Mesenchymal stem cell (in vitro differentiated cells and primary cell): ENCODE results near the gene NDUFS3.
A peak's percentile ranks its signal among the peaks of the same experiment; 100 is the strongest.

Source experiments
- DNase-seq: peaks from one replicate; pipeline ENCODE4 v3.0.0-alpha.2; 2013
- H2AFZ ChIP-seq: one replicate; pipeline ENCODE4 v1.6.1; 2013; ENCODE audit warnings: low read depth, mild to moderate bottlenecking, control low read depth, inconsistent platforms, low read length, moderate library complexity
- H2AK5ac ChIP-seq: 2 replicates; pipeline ENCODE4 v1.6.1; 2013; ENCODE audit warnings: low read length, moderate library complexity, mild to moderate bottlenecking, inconsistent platforms; ENCODE audit not compliant: severe bottlenecking
- H2BK120ac ChIP-seq: one replicate; pipeline ENCODE4 v1.6.1; 2013; ENCODE audit warnings: low read depth, mild to moderate bottlenecking, inconsistent platforms, low read length, moderate library complexity
- H2BK12ac ChIP-seq, 2 experiments: one replicate each; pipeline ENCODE4 v1.6.1; 2013; ENCODE audit warnings: inconsistent platforms in 2 of 2, low read length in 2 of 2, mild to moderate bottlenecking in 2 of 2, moderate library complexity in 2 of 2, control low read depth in 1 of 2
- H2BK15ac ChIP-seq: one replicate; pipeline ENCODE4 v1.6.1; 2013; ENCODE audit warnings: mild to moderate bottlenecking, low read depth, inconsistent platforms; ENCODE audit not compliant: poor library complexity, severe bottlenecking
- H2BK5ac ChIP-seq: 2 replicates; pipeline ENCODE4 v1.6.1; 2013; ENCODE audit warnings: low read depth, mild to moderate bottlenecking, low read length, control low read depth, inconsistent platforms; ENCODE audit not compliant: poor library complexity, severe bottlenecking
- H3K14ac ChIP-seq, 2 experiments: one replicate each; pipeline ENCODE4 v1.6.1; 2013; ENCODE audit warnings: inconsistent platforms in 2 of 2, low read length in 2 of 2, control low read depth in 1 of 2, mild to moderate bottlenecking in 1 of 2, moderate library complexity in 1 of 2
- H3K18ac ChIP-seq, 2 experiments: one replicate each; pipeline ENCODE4 v1.6.1; 2013; ENCODE audit warnings: inconsistent platforms in 2 of 2, low read length in 2 of 2, control low read depth in 1 of 2, low read depth in 1 of 2, mild to moderate bottlenecking in 1 of 2
- H3K23ac ChIP-seq, 2 experiments: one replicate each; pipeline ENCODE4 v1.6.1; 2013; ENCODE audit warnings: inconsistent platforms in 2 of 2, low read length in 2 of 2, mild to moderate bottlenecking in 2 of 2, moderate library complexity in 2 of 2, control low read depth in 1 of 2
- H3K27ac ChIP-seq: 2 replicates; pipeline ENCODE4 v1.5.1; 2013; ENCODE audit warnings: mild to moderate bottlenecking, moderate library complexity, low read length, control low read depth, inconsistent platforms; ENCODE audit not compliant: poor library complexity, severe bottlenecking
- H3K27me3 ChIP-seq, 2 experiments: 2 replicates each; pipeline versions ENCODE4 v1.6.1 to v1.7.0; 2013; ENCODE audit warnings: low read length in 2 of 2, mild to moderate bottlenecking in 2 of 2, moderate library complexity in 2 of 2, control low read depth in 1 of 2, inconsistent platforms in 1 of 2; ENCODE audit not compliant: control insufficient read depth in 1 of 2, insufficient read depth in 1 of 2
- H3K36me3 ChIP-seq, 2 experiments: 2 replicates each; pipeline versions ENCODE4 v1.6.1 to v1.7.0; 2013; ENCODE audit warnings: low read length in 2 of 2, control low read depth in 1 of 2, inconsistent platforms in 1 of 2, low read depth in 1 of 2, mild to moderate bottlenecking in 1 of 2; ENCODE audit not compliant: insufficient read depth in 2 of 2, control insufficient read depth in 1 of 2
- H3K4ac ChIP-seq, 2 experiments: one replicate each; pipeline ENCODE4 v1.6.1; 2013; ENCODE audit warnings: inconsistent platforms in 2 of 2, low read length in 2 of 2, mild to moderate bottlenecking in 2 of 2, moderate library complexity in 2 of 2, control low read depth in 1 of 2, low read depth in 1 of 2
- H3K4me1 ChIP-seq: 2 replicates; pipeline ENCODE4 v1.6.1; 2013; ENCODE audit warnings: low read depth, low read length, control low read depth; ENCODE audit not compliant: control insufficient read depth, insufficient read depth
- H3K4me2 ChIP-seq: 2 replicates; pipeline ENCODE4 v1.6.1; 2013; ENCODE audit warnings: low read length, mild to moderate bottlenecking, inconsistent platforms; ENCODE audit not compliant: poor library complexity, severe bottlenecking
- H3K4me3 ChIP-seq, 2 experiments: 2 replicates each; pipeline versions ENCODE4 v1.5.1 to v1.7.0; 2013; ENCODE audit warnings: low read length in 2 of 2, mild to moderate bottlenecking in 2 of 2, control low read depth in 1 of 2, low read depth in 1 of 2; ENCODE audit not compliant: insufficient read depth in 1 of 2
- H3K79me1 ChIP-seq: replicated peaks from 2 replicates; pipeline ENCODE4 v1.6.1; 2013; ENCODE audit warnings: mild to moderate bottlenecking, control low read depth, low read length, inconsistent platforms; ENCODE audit not compliant: poor library complexity, severe bottlenecking
- H3K9ac ChIP-seq: 2 replicates; pipeline ENCODE4 v1.7.0; 2013; ENCODE audit warnings: mild to moderate bottlenecking, low read length, moderate library complexity
- H3K9me3 ChIP-seq: 2 replicates; pipeline ENCODE4 v1.7.0; 2013; ENCODE audit warnings: mild to moderate bottlenecking, low read length; ENCODE audit not compliant: control insufficient read depth
- H4K8ac ChIP-seq: one replicate; pipeline ENCODE4 v1.6.1; 2013; ENCODE audit warnings: inconsistent platforms, mild to moderate bottlenecking, low read length, moderate library complexity
- H4K91ac ChIP-seq: one replicate; pipeline ENCODE4 v1.6.1; 2013; ENCODE audit warnings: mild to moderate bottlenecking, low read length, inconsistent platforms
- WGBS: methylation state at CpG from one replicate; pipeline ENCODE4 v1.1.7; 2013; ENCODE audit warnings: mixed read lengths; 5-methylcytosine and 5-hydroxymethylcytosine counted together

NDUFS3 gene

GRCh38 chr11:47587039-47587716 is 8.3 kb downstream of the NDUFS3 start:
- no peak overlapping the region for H2BK5ac ChIP-seq

GRCh38 chr11:47587723-47588326 is 9.0 kb downstream of the NDUFS3 start:
- 88% methylated on average over 14 of the region's 14 CpGs for WGBS

More at GRCh38 chr11:47587039-47587716, 8.3 kb downstream of the NDUFS3 start:
- H4K8ac ChIP-seq = no peak overlapping the region
- peak overlapping the region; percentile 49 for H3K9ac ChIP-seq
- 91% methylated on average over 5 of the region's 6 CpGs for WGBS
- no peak overlapping the region for H2AFZ ChIP-seq
- no peaks in the 10 kb centered on the region for H3K9me3 ChIP-seq
- peak overlapping the region in 1 of 2 experiments; percentile 12 for H2BK12ac ChIP-seq
- DNase-seq = no peak
- H2BK15ac ChIP-seq = no peak overlapping the region
- H3K79me1 ChIP-seq = peaks cover 2% of the 10 kb centered on the region
- H3K27me3 ChIP-seq = peaks cover 2 to 7% of the 10 kb centered on the region in 2 experiments
- H3K4me1 ChIP-seq = peaks cover 7% of the 10 kb centered on the region
- no peak overlapping the region for H3K23ac ChIP-seq
- H3K36me3 ChIP-seq = peaks cover 30 to 46% of the 10 kb centered on the region in 2 experiments
- no peak overlapping the region for H3K18ac ChIP-seq
- no peak overlapping the region for H2BK120ac ChIP-seq
- H3K4me3 ChIP-seq = peak overlapping the region in 1 of 2 experiments; percentile 47
- H2AK5ac ChIP-seq = no peak overlapping the region
- H3K14ac ChIP-seq = no peak overlapping the region
- H4K91ac ChIP-seq = no peak overlapping the region
- no peak overlapping the region for H3K4ac ChIP-seq
- no peak overlapping the region for H3K27ac ChIP-seq
- no peak overlapping the region for H3K4me2 ChIP-seq

GRCh38 chr11:47589118-47589517 is 10.2 kb downstream of the NDUFS3 start:
- no peak overlapping the region for H2AFZ ChIP-seq
- no peak overlapping the region for H3K14ac ChIP-seq
- no peak overlapping the region for H3K4me3 ChIP-seq
- peaks cover 16% of the 10 kb centered on the region for H3K4me1 ChIP-seq
- H3K23ac ChIP-seq = no peak overlapping the region
- H3K18ac ChIP-seq = no peak overlapping the region
- H4K8ac ChIP-seq = no peak overlapping the region
- H2BK12ac ChIP-seq = no peak overlapping the region
- H3K4ac ChIP-seq = no peak overlapping the region
- 96% methylated on average over 7 of the region's 11 CpGs for WGBS
- H2BK5ac ChIP-seq = no peak overlapping the region
- no peak for DNase-seq
- no peaks in the 10 kb centered on the region for H3K79me1 ChIP-seq
- no peaks in the 10 kb centered on the region for H3K9me3 ChIP-seq
- no peak overlapping the region for H3K4me2 ChIP-seq
- H3K9ac ChIP-seq = no peak overlapping the region
- no peak overlapping the region for H2AK5ac ChIP-seq
- H4K91ac ChIP-seq = no peak overlapping the region
- H2BK15ac ChIP-seq = peak overlapping the region; percentile 33
- peaks cover 21 to 26% of the 10 kb centered on the region in 2 experiments for H3K27me3 ChIP-seq
- H2BK120ac ChIP-seq = no peak overlapping the region
- peaks cover 10 to 26% of the 10 kb centered on the region in 2 experiments for H3K36me3 ChIP-seq
- no peak overlapping the region for H3K27ac ChIP-seq

More at GRCh38 chr11:47587723-47588326, 9.0 kb downstream of the NDUFS3 start:
- Histone ChIP-seq H3K23ac (no peak overlapping the region), H2BK15ac (no peak overlapping the region), H3K36me3 (peaks cover 23 to 39% of the 10 kb centered on the region in 2 experiments), H3K4me3 (peak overlapping the region in 1 of 2 experiments; percentile 47), H3K14ac (no peak overlapping the region), H3K27me3 (peaks cover 8 to 13% of the 10 kb centered on the region in 2 experiments), H2AFZ (no peak overlapping the region), H3K4ac (no peak overlapping the region), H2BK12ac (no peak overlapping the region), H2AK5ac (no peak overlapping the region), H2BK120ac (no peak overlapping the region), H4K8ac (no peak overlapping the region), H4K91ac (no peak overlapping the region), H3K9ac (no peak overlapping the region), H3K9me3 (no peaks in the 10 kb centered on the region), H2BK5ac (no peak overlapping the region), H3K79me1 (no peaks in the 10 kb centered on the region), H3K18ac (no peak overlapping the region), H3K4me1 (peaks cover 8% of the 10 kb centered on the region), H3K4me2 (no peak overlapping the region), H3K27ac (no peak overlapping the region)
- DNase-seq = no peak

- H3K23ac ChIP-seq = no peak overlapping the region
- peaks cover 26 to 31% of the 10 kb centered on the region in 2 experiments for H3K27me3 ChIP-seq
- H4K91ac ChIP-seq = no peak overlapping the region
- 94% methylated on average over 51 of the region's 51 CpGs for WGBS
- peaks cover 6 to 22% of the 10 kb centered on the region in 2 experiments for H3K36me3 ChIP-seq
- no peaks in the 10 kb centered on the region for H3K9me3 ChIP-seq
- no peak for DNase-seq
- no peak overlapping the region for H3K4ac ChIP-seq
- H3K14ac ChIP-seq = no peak overlapping the region
- H3K4me1 ChIP-seq = peaks cover 20% of the 10 kb centered on the region
- no peak overlapping the region for H2BK120ac ChIP-seq
- no peak overlapping the region for H2AFZ ChIP-seq
- no peak overlapping the region for H2BK12ac ChIP-seq
- H3K79me1 ChIP-seq = no peaks in the 10 kb centered on the region
- no peak overlapping the region for H3K4me2 ChIP-seq
- H3K27ac ChIP-seq = no peak overlapping the region
- H3K4me3 ChIP-seq = peak overlapping the region in 1 of 2 experiments; percentile 4
- no peak overlapping the region for H2BK5ac ChIP-seq
- H3K18ac ChIP-seq = no peak overlapping the region
- H4K8ac ChIP-seq = no peak overlapping the region
- H2AK5ac ChIP-seq = no peak overlapping the region
- no peak overlapping the region for H3K9ac ChIP-seq
- no peak overlapping the region for H2BK15ac ChIP-seq
Observed at GRCh38 chr11:47589584-47589976, 10.7 kb downstream of the NDUFS3 start.
